ENCODE data around the gene ISG15.

Gene ISG15

DNA sequence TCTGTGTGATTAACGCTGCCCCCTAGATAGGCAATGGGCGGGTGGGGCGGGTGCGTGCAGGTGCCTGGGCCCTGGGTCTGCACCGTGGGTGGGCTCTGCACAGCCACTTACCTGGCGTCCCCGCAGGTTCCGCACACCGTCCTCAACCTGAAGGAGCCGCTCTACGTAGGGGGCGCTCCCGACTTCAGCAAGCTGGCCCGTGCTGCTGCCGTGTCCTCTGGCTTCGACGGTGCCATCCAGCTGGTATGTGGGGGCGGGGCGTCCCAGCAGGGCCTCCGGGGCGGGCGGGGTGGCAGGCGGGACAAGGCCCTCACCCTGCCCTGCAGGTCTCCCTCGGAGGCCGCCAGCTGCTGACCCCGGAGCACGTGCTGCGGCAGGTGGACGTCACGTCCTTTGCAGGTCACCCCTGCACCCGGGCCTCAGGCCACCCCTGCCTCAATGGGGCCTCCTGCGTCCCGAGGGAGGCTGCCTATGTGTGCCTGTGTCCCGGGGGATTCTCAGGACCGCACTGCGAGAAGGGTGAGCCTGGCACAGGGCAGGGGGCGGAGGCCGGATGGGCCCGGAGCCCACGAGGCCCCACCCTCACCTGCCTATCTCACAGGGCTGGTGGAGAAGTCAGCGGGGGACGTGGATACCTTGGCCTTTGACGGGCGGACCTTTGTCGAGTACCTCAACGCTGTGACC, 38.0 kb downstream of the ISG15 start:
- TF ChIP-seq CTBP1 (IDR thresholded peaks at IDR 0.05; ENCODE audit: borderline replicate concordance): no peak
- no peak for TF ChIP-seq L3MBTL2 (conservative IDR thresholded peaks at IDR 0.05)
- no peak for TF ChIP-seq NFRKB (IDR thresholded peaks at IDR 0.05)
- TF ChIP-seq LEF1 (IDR thresholded peaks at IDR 0.05; ENCODE audit: borderline replicate concordance): no peak
- TF ChIP-seq FOXK2 (IDR thresholded peaks at IDR 0.05): no peak
- no peak for TF ChIP-seq FOXM1 (IDR thresholded peaks at IDR 0.05; ENCODE audit: borderline replicate concordance)
- ChIA-PET POLR2A (no interaction called here), CTCF (no interaction called here)
- no peak for DNase-seq (ENCODE audit: extremely low spot score)

DNA sequence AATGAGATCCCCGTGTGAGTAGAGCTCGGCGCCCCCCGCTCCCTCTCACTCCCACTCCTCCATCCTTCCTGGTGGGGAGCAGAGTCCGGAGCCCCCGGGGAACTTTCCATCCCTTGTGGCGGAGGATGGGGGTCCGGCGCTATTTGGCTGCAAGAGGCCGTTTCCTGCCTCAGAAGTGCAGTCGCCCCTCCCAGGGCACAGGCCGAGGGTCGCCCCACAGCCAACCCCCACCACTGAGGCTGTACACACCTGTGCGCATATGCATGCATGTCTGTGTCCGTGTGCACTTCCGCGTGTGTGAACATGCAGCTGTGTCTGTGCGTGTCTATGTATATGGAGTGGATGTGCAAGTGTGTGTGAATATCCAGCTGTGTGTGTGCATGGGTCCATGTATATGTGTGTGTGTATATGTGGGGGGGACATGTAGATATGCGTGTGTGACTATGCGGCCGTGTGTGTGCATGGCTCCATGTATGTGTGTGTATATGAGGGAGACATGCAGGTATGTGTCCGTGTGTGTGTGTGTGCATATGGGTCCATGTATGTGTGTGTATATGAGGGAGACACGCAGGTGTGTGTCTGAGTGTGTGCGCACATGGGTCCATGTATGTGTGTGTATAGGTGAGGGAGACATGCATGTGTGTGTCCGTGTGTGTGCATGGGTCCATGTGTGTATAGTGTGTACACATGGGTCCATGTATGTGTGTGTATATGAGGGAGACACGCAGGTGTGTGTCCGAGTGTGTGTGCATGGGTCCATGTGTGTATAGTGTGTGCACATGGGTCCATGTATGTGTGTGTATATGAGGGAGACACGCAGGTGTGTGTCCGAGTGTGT, 38.9 kb downstream of the ISG15 start:
- no peak for DNase-seq (ENCODE audit: extremely low spot score)
- TF ChIP-seq FOXA1 (IDR thresholded peaks at IDR 0.05) (no peak), HDGF (IDR thresholded peaks at IDR 0.05; ENCODE audit: borderline replicate concordance) (no peak), FOXM1 (IDR thresholded peaks at IDR 0.05; ENCODE audit: borderline replicate concordance) (no peak), CTBP1 (IDR thresholded peaks at IDR 0.05; ENCODE audit: borderline replicate concordance) (no peak), ZNF384 (IDR thresholded peaks at IDR 0.05) (no peak)
- POLR2A ChIA-PET: no interaction called here
- CTCF ChIA-PET: no interaction called here

DNA sequence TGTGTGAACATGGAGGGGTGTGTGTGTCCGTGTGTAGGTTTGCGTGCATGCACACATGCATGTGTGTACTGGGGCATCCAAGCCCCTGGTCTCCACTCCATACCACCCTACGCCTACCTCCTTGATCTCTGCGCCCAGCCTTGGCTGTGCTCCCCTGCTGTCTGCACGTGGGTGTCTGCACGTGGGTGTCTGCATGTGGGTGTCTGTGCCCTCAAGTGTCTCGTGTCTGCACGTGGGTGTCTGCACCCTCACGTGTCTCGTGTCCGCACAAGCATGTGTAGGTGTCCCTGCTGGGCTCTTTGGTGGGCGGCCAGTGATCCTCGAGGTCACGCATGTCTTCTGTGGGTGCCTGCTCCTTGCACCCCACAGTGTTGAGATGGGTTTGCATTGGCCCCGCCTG, 39.7 kb downstream of the ISG15 start:
- TF ChIP-seq CTBP1 (IDR thresholded peaks at IDR 0.05; ENCODE audit: borderline replicate concordance): no peak
- no peak for TF ChIP-seq NFRKB (IDR thresholded peaks at IDR 0.05)
- TF ChIP-seq ZNF384 (IDR thresholded peaks at IDR 0.05): no peak
- no peak for TF ChIP-seq FOXM1 (IDR thresholded peaks at IDR 0.05; ENCODE audit: borderline replicate concordance)
- TF ChIP-seq FOXK2 (IDR thresholded peaks at IDR 0.05): no peak
- TF ChIP-seq L3MBTL2 (conservative IDR thresholded peaks at IDR 0.05): no peak
- no peak for TF ChIP-seq ARNT (IDR thresholded peaks at IDR 0.05)
- ChIA-PET POLR2A (no interaction called here), CTCF (no interaction called here)
- no peak for DNase-seq (ENCODE audit: extremely low spot score)

DNA sequence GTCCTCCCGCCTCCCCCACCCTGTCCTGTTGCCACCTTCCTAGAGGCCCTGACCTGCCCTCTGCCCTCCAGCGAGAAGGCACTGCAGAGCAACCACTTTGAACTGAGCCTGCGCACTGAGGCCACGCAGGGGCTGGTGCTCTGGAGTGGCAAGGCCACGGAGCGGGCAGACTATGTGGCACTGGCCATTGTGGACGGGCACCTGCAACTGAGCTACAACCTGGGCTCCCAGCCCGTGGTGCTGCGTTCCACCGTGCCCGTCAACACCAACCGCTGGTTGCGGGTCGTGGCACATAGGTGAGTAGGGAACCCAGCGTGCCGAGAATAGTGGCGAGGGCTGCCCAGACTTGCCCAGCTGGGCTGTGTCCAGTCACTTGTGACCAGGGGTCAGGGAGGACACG, 40.4 kb downstream of the ISG15 start:
- no peak for DNase-seq (ENCODE audit: extremely low spot score)
- TF ChIP-seq HDGF (IDR thresholded peaks at IDR 0.05; ENCODE audit: borderline replicate concordance) (no peak), ELF4 (IDR thresholded peaks at IDR 0.05) (no peak), L3MBTL2 (conservative IDR thresholded peaks at IDR 0.05) (no peak), ARNT (IDR thresholded peaks at IDR 0.05) (no peak), SP1 (IDR thresholded peaks at IDR 0.05) (no peak)
- TF ChIP-seq, protein P1, sequence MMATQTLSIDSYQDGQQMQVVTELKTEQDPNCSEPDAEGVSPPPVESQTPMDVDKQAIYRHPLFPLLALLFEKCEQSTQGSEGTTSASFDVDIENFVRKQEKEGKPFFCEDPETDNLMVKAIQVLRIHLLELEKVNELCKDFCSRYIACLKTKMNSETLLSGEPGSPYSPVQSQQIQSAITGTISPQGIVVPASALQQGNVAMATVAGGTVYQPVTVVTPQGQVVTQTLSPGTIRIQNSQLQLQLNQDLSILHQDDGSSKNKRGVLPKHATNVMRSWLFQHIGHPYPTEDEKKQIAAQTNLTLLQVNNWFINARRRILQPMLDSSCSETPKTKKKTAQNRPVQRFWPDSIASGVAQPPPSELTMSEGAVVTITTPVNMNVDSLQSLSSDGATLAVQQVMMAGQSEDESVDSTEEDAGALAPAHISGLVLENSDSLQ (IDR thresholded peaks at IDR 0.05): no peak
- ChIA-PET POLR2A (no interaction called here), CTCF (no interaction called here)

DNA sequence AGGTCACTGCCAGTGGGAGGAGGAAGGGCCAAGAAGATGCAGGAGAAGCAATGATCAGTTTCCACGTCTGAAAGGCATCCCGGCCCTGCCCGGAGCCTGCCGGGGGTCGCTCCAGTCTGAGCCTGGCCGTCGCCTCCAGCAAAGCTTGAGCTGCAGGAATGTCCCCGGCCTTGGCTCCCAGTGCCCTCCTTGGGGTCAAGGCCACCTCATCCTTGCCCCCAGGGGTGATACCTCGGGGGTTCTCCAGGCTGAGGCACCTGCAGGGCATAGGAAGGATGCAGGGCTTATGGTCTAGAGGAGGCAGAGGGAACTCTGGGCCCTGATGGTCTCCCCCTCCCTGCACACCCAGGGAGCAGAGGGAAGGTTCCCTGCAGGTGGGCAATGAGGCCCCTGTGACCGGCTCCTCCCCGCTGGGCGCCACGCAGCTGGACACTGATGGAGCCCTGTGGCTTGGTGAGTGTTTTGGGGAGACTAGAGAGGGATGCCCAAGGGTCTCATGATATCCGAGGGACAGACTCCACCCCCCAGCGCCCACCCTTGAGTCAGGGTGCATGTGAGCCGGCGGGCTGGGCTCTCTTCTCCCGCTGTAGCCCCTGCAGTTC, 40.9 kb downstream of the ISG15 start:
- TF ChIP-seq FOXK2 (IDR thresholded peaks at IDR 0.05) (no peak), L3MBTL2 (conservative IDR thresholded peaks at IDR 0.05) (no peak), BHLHE40 (IDR thresholded peaks at IDR 0.05; ENCODE audit: borderline replicate concordance) (no peak), SP1 (IDR thresholded peaks at IDR 0.05) (no peak), NFRKB (IDR thresholded peaks at IDR 0.05) (no peak), HDGF (IDR thresholded peaks at IDR 0.05; ENCODE audit: borderline replicate concordance) (no peak), ZNF384 (IDR thresholded peaks at IDR 0.05) (no peak), ELF4 (IDR thresholded peaks at IDR 0.05) (no peak), FOXM1 (IDR thresholded peaks at IDR 0.05; ENCODE audit: borderline replicate concordance) (no peak), TARDBP (IDR thresholded peaks at IDR 0.05) (no peak), SUZ12 (IDR thresholded peaks at IDR 0.05) (no peak), FOXA1 (IDR thresholded peaks at IDR 0.05) (no peak)
- no peak for DNase-seq (ENCODE audit: extremely low spot score)
- ChIA-PET CTCF (no interaction called here), POLR2A (no interaction called here)

DNA sequence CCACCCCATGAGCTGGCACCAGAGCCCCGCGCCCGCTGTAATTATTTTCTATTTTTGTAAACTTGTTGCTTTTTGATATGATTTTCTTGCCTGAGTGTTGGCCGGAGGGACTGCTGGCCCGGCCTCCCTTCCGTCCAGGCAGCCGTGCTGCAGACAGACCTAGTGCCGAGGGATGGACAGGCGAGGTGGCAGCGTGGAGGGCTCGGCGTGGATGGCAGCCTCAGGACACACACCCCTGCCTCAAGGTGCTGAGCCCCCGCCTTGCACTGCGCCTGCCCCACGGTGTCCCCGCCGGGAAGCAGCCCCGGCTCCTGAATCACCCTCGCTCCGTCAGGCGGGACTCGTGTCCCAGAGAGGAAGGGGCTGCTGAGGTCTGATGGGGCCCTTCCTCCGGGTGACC, 41.7 kb downstream of the ISG15 start:
- ChIA-PET CTCF (no interaction called here), POLR2A (no interaction called here)
- no peak for DNase-seq (ENCODE audit: extremely low spot score)
- TF ChIP-seq FOXK2 (IDR thresholded peaks at IDR 0.05) (no peak), CTBP1 (IDR thresholded peaks at IDR 0.05; ENCODE audit: borderline replicate concordance) (no peak), SUZ12 (IDR thresholded peaks at IDR 0.05) (no peak), HDGF (IDR thresholded peaks at IDR 0.05; ENCODE audit: borderline replicate concordance) (no peak), ELF4 (IDR thresholded peaks at IDR 0.05) (no peak), TARDBP (IDR thresholded peaks at IDR 0.05) (no peak), BHLHE40 (IDR thresholded peaks at IDR 0.05; ENCODE audit: borderline replicate concordance) (no peak), SP1 (IDR thresholded peaks at IDR 0.05) (no peak), ARNT (IDR thresholded peaks at IDR 0.05) (no peak), NFRKB (IDR thresholded peaks at IDR 0.05) (no peak), FOXM1 (IDR thresholded peaks at IDR 0.05; ENCODE audit: borderline replicate concordance) (no peak), FOXA1 (IDR thresholded peaks at IDR 0.05) (no peak)
- TF ChIP-seq, protein P1 (IDR thresholded peaks at IDR 0.05): no peak

Measured in HEK293T (cell line).